ENCODE measurements around the gene FOXR1.
"Not testable (repeated sequence)": the region's sequence is repeated elsewhere in the genome, so short reads cannot be mapped to it uniquely, and the experiment has no call there.

The FOXR1 gene

GRCh38 chr11:118961189-118961588 lies 10.4 kb upstream of the FOXR1 start:
- Histone ChIP-seq H3K27me3 (ENCODE audit: insufficient read depth, low read length, poor library complexity) (no peaks in the 10 kb centered on the region), H3K4me1 (ENCODE audit: control insufficient read depth, low read depth, low read length) (no peaks in the 10 kb centered on the region), H2BK120ac (ENCODE audit: low read depth, low read length) (no peak overlapping the region), H4K8ac (ENCODE audit: low read depth, low read length) (no peak overlapping the region), H3K79me1 (ENCODE audit: low read length) (no peaks in the 10 kb centered on the region), H3K56ac (ENCODE audit: low read length) (no peak overlapping the region), H4K5ac (ENCODE audit: low read length) (no peak overlapping the region), H3K4me2 (ENCODE audit: low read length) (no peak overlapping the region), H2AK5ac (ENCODE audit: low read length) (no peak overlapping the region), H3K9ac (ENCODE audit: low read length) (no peak overlapping the region), H2BK15ac (replicated peaks; ENCODE audit: low read depth) (no peak overlapping the region), H3K36me3 (ENCODE audit: control insufficient read depth, insufficient read depth, low read length) (no peaks in the 10 kb centered on the region), H3K79me2 (ENCODE audit: control insufficient read depth, insufficient read depth, low read length) (no peaks in the 10 kb centered on the region), H3K27ac (ENCODE audit: low read depth, low read length) (no peak overlapping the region), H3K4me3 (ENCODE audit: low read length) (no peak overlapping the region), H2BK5ac (ENCODE audit: low read length) (no peak overlapping the region), H3K18ac (ENCODE audit: low read length) (no peak overlapping the region), H3K23ac (ENCODE audit: low read length) (no peak overlapping the region), H3K4ac (ENCODE audit: low read depth, low read length) (no peak overlapping the region)
- no CpG with 5 or more reads among the region's 5 CpGs for WGBS (ENCODE audit: extremely low coverage, insufficient coverage, low lambda C conversion rate)
- DNase-seq: no peak

DNA sequence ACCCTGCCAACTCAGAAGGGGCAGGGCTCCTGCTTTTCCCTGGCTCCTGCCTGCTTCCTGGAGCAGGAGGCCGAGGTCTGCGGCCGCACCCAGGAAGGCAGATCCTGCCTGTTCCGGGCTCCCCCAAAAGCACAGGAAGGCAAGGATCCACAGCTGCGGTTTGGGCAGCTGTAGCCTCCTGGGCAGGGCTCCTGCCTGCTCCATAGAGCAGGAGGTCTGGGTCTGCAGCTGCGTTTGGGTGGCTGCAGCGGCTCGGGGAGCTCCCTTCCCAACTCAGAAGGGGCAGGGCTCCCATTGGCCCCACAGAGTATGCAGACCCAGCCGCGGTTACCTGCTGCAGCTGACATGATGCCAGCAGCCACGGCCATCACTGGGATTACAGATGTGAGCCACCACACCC lies 10.0 kb upstream of the FOXR1 start:
- Histone ChIP-seq H3K23ac (ENCODE audit: low read length) (no peak overlapping the region), H3K79me2 (ENCODE audit: control insufficient read depth, insufficient read depth, low read length) (no peaks in the 10 kb centered on the region), H3K18ac (ENCODE audit: low read length) (no peak overlapping the region), H3K4ac (ENCODE audit: low read depth, low read length) (no peak overlapping the region), H4K8ac (ENCODE audit: low read depth, low read length) (no peak overlapping the region), H3K4me2 (ENCODE audit: low read length) (no peak overlapping the region), H2BK5ac (ENCODE audit: low read length) (no peak overlapping the region), H3K4me1 (ENCODE audit: control insufficient read depth, low read depth, low read length) (no peaks in the 10 kb centered on the region), H3K36me3 (ENCODE audit: control insufficient read depth, insufficient read depth, low read length) (no peaks in the 10 kb centered on the region), H2BK120ac (ENCODE audit: low read depth, low read length) (no peak overlapping the region), H3K27ac (ENCODE audit: low read depth, low read length) (no peak overlapping the region), H3K4me3 (ENCODE audit: low read length) (no peak overlapping the region), H2BK15ac (replicated peaks; ENCODE audit: low read depth) (no peak overlapping the region), H3K79me1 (ENCODE audit: low read length) (no peaks in the 10 kb centered on the region), H3K27me3 (ENCODE audit: insufficient read depth, low read length, poor library complexity) (no peaks in the 10 kb centered on the region), H4K5ac (ENCODE audit: low read length) (no peak overlapping the region), H3K9ac (ENCODE audit: low read length) (no peak overlapping the region), H3K56ac (ENCODE audit: low read length) (no peak overlapping the region), H2AK5ac (ENCODE audit: low read length) (no peak overlapping the region)
- WGBS (ENCODE audit: extremely low coverage, insufficient coverage, low lambda C conversion rate): no CpG with 5 or more reads among the region's 11 CpGs
- no peak for DNase-seq

DNA sequence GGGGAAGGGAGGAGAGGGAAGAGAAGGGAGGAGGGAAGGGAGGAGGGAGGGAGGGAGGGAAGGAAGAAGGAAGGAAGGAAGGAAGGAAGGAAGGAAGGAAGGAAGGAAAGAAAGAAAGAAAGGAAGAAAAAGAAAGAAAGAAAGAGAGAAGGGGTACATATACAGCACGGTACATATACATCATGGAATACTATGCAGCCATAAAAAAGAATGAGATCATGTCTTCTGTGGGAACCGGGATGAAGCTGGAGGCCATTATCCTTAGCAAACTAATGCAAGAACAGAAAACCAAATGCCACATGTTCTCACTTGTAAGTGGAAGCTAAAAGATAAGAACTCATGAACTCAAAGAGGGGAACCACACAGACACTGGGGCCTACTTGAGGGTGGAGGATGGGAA lies 2.1 kb upstream of the FOXR1 start:
- H3K27ac ChIP-seq (ENCODE audit: low read depth, low read length); H3K4me3 ChIP-seq (ENCODE audit: low read length); H3K4me1 ChIP-seq (ENCODE audit: control insufficient read depth, low read depth, low read length); H2AK5ac ChIP-seq (ENCODE audit: low read length); H3K4me2 ChIP-seq (ENCODE audit: low read length); H3K23ac ChIP-seq (ENCODE audit: low read length); H3K18ac ChIP-seq (ENCODE audit: low read length); H3K36me3 ChIP-seq (ENCODE audit: control insufficient read depth, insufficient read depth, low read length); H4K8ac ChIP-seq (ENCODE audit: low read depth, low read length); H3K56ac ChIP-seq (ENCODE audit: low read length); H3K9ac ChIP-seq (ENCODE audit: low read length); H3K79me2 ChIP-seq (ENCODE audit: control insufficient read depth, insufficient read depth, low read length); H4K5ac ChIP-seq (ENCODE audit: low read length); H3K4ac ChIP-seq (ENCODE audit: low read depth, low read length); H3K27me3 ChIP-seq (ENCODE audit: insufficient read depth, low read length, poor library complexity); H2BK15ac ChIP-seq (replicated peaks; ENCODE audit: low read depth); H2BK120ac ChIP-seq (ENCODE audit: low read depth, low read length); H3K79me1 ChIP-seq (ENCODE audit: low read length); DNase-seq; H2BK5ac ChIP-seq (ENCODE audit: low read length): not testable (repeated sequence)
- WGBS (ENCODE audit: extremely low coverage, insufficient coverage, low lambda C conversion rate): no CpG with 5 or more reads among the region's 2 CpGs

- no peaks in the 10 kb centered on the region for H3K4me1 ChIP-seq (ENCODE audit: control insufficient read depth, low read depth, low read length)
- no peaks in the 10 kb centered on the region for H3K27me3 ChIP-seq (ENCODE audit: insufficient read depth, low read length, poor library complexity)
- H2BK5ac ChIP-seq (ENCODE audit: low read length): no peak overlapping the region
- no peak overlapping the region for H3K56ac ChIP-seq (ENCODE audit: low read length)
- DNase-seq: no peak
- H3K4me3 ChIP-seq (ENCODE audit: low read length): no peak overlapping the region
- H2AK5ac ChIP-seq (ENCODE audit: low read length): no peak overlapping the region
- H3K4ac ChIP-seq (ENCODE audit: low read depth, low read length): no peak overlapping the region
- H2BK120ac ChIP-seq (ENCODE audit: low read depth, low read length): no peak overlapping the region
- no peak overlapping the region for H3K27ac ChIP-seq (ENCODE audit: low read depth, low read length)
- no peak overlapping the region for H4K5ac ChIP-seq (ENCODE audit: low read length)
- no peaks in the 10 kb centered on the region for H3K79me2 ChIP-seq (ENCODE audit: control insufficient read depth, insufficient read depth, low read length)
- WGBS (ENCODE audit: extremely low coverage, insufficient coverage, low lambda C conversion rate): no CpG with 5 or more reads among the region's 2 CpGs
- no peak overlapping the region for H3K18ac ChIP-seq (ENCODE audit: low read length)
- no peaks in the 10 kb centered on the region for H3K79me1 ChIP-seq (ENCODE audit: low read length)
- H3K36me3 ChIP-seq (ENCODE audit: control insufficient read depth, insufficient read depth, low read length): no peaks in the 10 kb centered on the region
- no peak overlapping the region for H3K9ac ChIP-seq (ENCODE audit: low read length)
- H3K4me2 ChIP-seq (ENCODE audit: low read length): no peak overlapping the region
- H3K23ac ChIP-seq (ENCODE audit: low read length): no peak overlapping the region
- no peak overlapping the region for H4K8ac ChIP-seq (ENCODE audit: low read depth, low read length)
- H2BK15ac ChIP-seq (replicated peaks; ENCODE audit: low read depth): no peak overlapping the region
These were observed 2.4 kb downstream of the FOXR1 start for GRCh38 chr11:118973985-118974384.

GRCh38 chr11:118975771-118976709 lies 4.5 kb downstream of the FOXR1 start:
- H3K9ac ChIP-seq (ENCODE audit: low read length): no peak overlapping the region

DNA sequence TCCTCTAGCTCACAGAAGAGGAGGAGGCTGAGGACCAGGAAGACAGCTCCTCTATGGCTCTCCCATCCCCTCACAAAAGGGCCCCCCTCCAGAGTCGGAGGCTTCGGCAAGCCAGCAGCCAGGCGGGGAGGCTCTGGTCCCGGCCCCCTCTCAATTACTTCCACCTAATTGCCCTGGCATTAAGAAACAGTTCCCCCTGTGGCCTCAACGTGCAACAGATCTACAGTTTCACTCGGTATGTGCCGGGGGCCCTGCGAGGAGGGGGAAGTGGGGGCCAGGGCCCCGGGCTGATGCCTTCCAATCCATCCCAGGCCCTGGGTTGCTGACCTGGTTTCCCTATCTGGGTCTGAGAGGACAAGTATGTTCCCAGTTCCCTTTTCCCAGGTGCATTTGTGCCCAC lies 7.9 kb downstream of the FOXR1 start:
- H3K18ac ChIP-seq (ENCODE audit: low read length): no peak overlapping the region
- H2AK5ac ChIP-seq (ENCODE audit: low read length): no peak overlapping the region
- H2BK15ac ChIP-seq (replicated peaks; ENCODE audit: low read depth): no peak overlapping the region
- no peaks in the 10 kb centered on the region for H3K79me2 ChIP-seq (ENCODE audit: control insufficient read depth, insufficient read depth, low read length)
- no peak overlapping the region for H3K4me3 ChIP-seq (ENCODE audit: low read length)
- no peak overlapping the region for H2BK5ac ChIP-seq (ENCODE audit: low read length)
- no peak overlapping the region for H2BK120ac ChIP-seq (ENCODE audit: low read depth, low read length)
- H3K56ac ChIP-seq (ENCODE audit: low read length): no peak overlapping the region
- H3K4me2 ChIP-seq (ENCODE audit: low read length): no peak overlapping the region
- H3K4ac ChIP-seq (ENCODE audit: low read depth, low read length): no peak overlapping the region
- WGBS (ENCODE audit: extremely low coverage, insufficient coverage, low lambda C conversion rate): no CpG with 5 or more reads among the region's 9 CpGs
- H3K27ac ChIP-seq (ENCODE audit: low read depth, low read length): no peak overlapping the region
- no peaks in the 10 kb centered on the region for H3K27me3 ChIP-seq (ENCODE audit: insufficient read depth, low read length, poor library complexity)
- peak; percentile 22 for DNase-seq
- no peak overlapping the region for H3K23ac ChIP-seq (ENCODE audit: low read length)
- no peak overlapping the region for H3K9ac ChIP-seq (ENCODE audit: low read length)
- H3K4me1 ChIP-seq (ENCODE audit: control insufficient read depth, low read depth, low read length): no peaks in the 10 kb centered on the region
- no peak overlapping the region for H4K8ac ChIP-seq (ENCODE audit: low read depth, low read length)
- no peak overlapping the region for H4K5ac ChIP-seq (ENCODE audit: low read length)
- no peaks in the 10 kb centered on the region for H3K79me1 ChIP-seq (ENCODE audit: low read length)
- no peaks in the 10 kb centered on the region for H3K36me3 ChIP-seq (ENCODE audit: control insufficient read depth, insufficient read depth, low read length)

More at GRCh38 chr11:118975771-118976709, 4.5 kb downstream of the FOXR1 start:
- Histone ChIP-seq H3K18ac (ENCODE audit: low read length) (no peak overlapping the region), H2BK15ac (replicated peaks; ENCODE audit: low read depth) (no peak overlapping the region), H3K27ac (ENCODE audit: low read depth, low read length) (no peak overlapping the region), H3K56ac (ENCODE audit: low read length) (no peak overlapping the region), H4K8ac (ENCODE audit: low read depth, low read length) (no peak overlapping the region), H3K4me1 (ENCODE audit: control insufficient read depth, low read depth, low read length) (no peaks in the 10 kb centered on the region), H3K36me3 (ENCODE audit: control insufficient read depth, insufficient read depth, low read length) (no peaks in the 10 kb centered on the region), H3K4ac (ENCODE audit: low read depth, low read length) (no peak overlapping the region), H3K4me2 (ENCODE audit: low read length) (no peak overlapping the region), H4K5ac (ENCODE audit: low read length) (no peak overlapping the region), H3K4me3 (ENCODE audit: low read length) (no peak overlapping the region), H3K79me1 (ENCODE audit: low read length) (no peaks in the 10 kb centered on the region), H2AK5ac (ENCODE audit: low read length) (no peak overlapping the region), H3K23ac (ENCODE audit: low read length) (no peak overlapping the region), H3K27me3 (ENCODE audit: insufficient read depth, low read length, poor library complexity) (no peaks in the 10 kb centered on the region), H3K79me2 (ENCODE audit: control insufficient read depth, insufficient read depth, low read length) (no peaks in the 10 kb centered on the region), H2BK5ac (ENCODE audit: low read length) (no peak overlapping the region), H2BK120ac (ENCODE audit: low read depth, low read length) (no peak overlapping the region)
- no peak for DNase-seq
- WGBS (ENCODE audit: extremely low coverage, insufficient coverage, low lambda C conversion rate): no CpG with 5 or more reads among the region's 15 CpGs

Measured in mesendoderm (in vitro differentiated cells).